ENCODE measurements around the gene HSD3B1. TPM values are rescaled to one million over a fixed set of nuclear protein-coding genes. Genes with fewer than 3 reads are reported as not detected.

The HSD3B1 gene
- total RNA-seq, 1 experiment from 2014 or later: 0.39 TPM

GRCh38 chr1:119466445-119466844 is 40.6 kb upstream of the HSD3B1 start:
- POLR2A ChIA-PET (ENCODE audit: unreplicated experiment): no interaction called here
- no TSS peak for BruUV-seq (replicated peaks)
- CTCF ChIA-PET: no interaction called here

DNA sequence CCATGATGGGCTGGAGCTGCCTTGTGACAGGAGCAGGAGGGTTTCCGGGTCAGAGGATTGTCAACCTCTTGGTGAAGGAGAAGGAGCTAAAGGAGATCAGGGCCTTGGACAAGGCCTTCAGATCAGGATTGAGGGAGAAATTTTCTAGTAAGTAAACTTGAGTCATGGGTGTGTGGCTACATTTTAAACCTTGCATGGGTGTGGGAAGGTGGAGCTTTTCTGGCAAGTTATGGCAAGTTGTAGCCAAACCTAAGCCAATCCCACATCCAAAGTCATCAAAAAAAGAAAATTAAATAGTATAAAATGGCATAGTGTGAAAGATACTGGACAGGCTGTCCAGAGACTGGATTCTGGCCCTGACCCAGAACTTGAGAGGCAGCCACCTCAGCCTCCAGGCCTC is 39.8 kb upstream of the HSD3B1 start:
- H3F3A ChIP-seq (ENCODE audit: insufficient read depth, low read depth): no peaks in the 10 kb centered on the region
- no peaks in the 10 kb centered on the region for H4K20me1 ChIP-seq (ENCODE audit: insufficient read depth)
- no peaks in the 10 kb centered on the region for H3K36me3 ChIP-seq (ENCODE audit: low read depth)
- H3K9me2 ChIP-seq (ENCODE audit: insufficient read depth): no peaks in the 10 kb centered on the region
- H3K4me1 ChIP-seq (replicated peaks; ENCODE audit: insufficient read depth): no peaks in the 10 kb centered on the region
- no peak overlapping the region for H3K4me2 ChIP-seq
- H3K9me3 ChIP-seq (ENCODE audit: insufficient read depth, low read depth): no peaks in the 10 kb centered on the region
- DNase-seq: no peak
- H3K79me2 ChIP-seq (ENCODE audit: low read depth): no peaks in the 10 kb centered on the region
- ChIA-PET CTCF (no interaction called here), POLR2A (ENCODE audit: unreplicated experiment) (no interaction called here)
- TF ChIP-seq EZH2 (IDR thresholded peaks at IDR 0.05; ENCODE audit: low read depth) (no peak), CTCF (conservative IDR thresholded peaks at IDR 0.05) (no peak)
- no peak overlapping the region for H2AFZ ChIP-seq
- H3K4me3 ChIP-seq: no peak overlapping the region
- intact Hi-C loops (cut with micrococcal nuclease; ENCODE audit: unreplicated experiment): no loop called here
- H3K27me3 ChIP-seq (ENCODE audit: insufficient read depth, low read depth): peaks cover 2% of the 10 kb centered on the region; the same call in 1 of the 2 replicates
- BruUV-seq (replicated peaks): no TSS peak
- H3K27ac ChIP-seq: no peak overlapping the region

More at GRCh38 chr1:119466445-119466844, 40.6 kb upstream of the HSD3B1 start:
- H3K79me2 ChIP-seq (ENCODE audit: low read depth): no peaks in the 10 kb centered on the region
- no peak overlapping the region for H3K4me3 ChIP-seq
- intact Hi-C loops (cut with micrococcal nuclease; ENCODE audit: unreplicated experiment): no loop called here
- no peaks in the 10 kb centered on the region for H3K36me3 ChIP-seq (ENCODE audit: low read depth)
- H2AFZ ChIP-seq: no peak overlapping the region
- no peaks in the 10 kb centered on the region; the same call in 1 of the 2 replicates for H3K27me3 ChIP-seq (ENCODE audit: insufficient read depth, low read depth)
- H3K27ac ChIP-seq: no peak overlapping the region
- DNase-seq: no peak
- no peak overlapping the region for H3K4me2 ChIP-seq
- no peaks in the 10 kb centered on the region for H3K9me2 ChIP-seq (ENCODE audit: insufficient read depth)
- no peaks in the 10 kb centered on the region for H3K4me1 ChIP-seq (replicated peaks; ENCODE audit: insufficient read depth)
- no peaks in the 10 kb centered on the region for H3K9me3 ChIP-seq (ENCODE audit: insufficient read depth, low read depth)
- no peaks in the 10 kb centered on the region for H4K20me1 ChIP-seq (ENCODE audit: insufficient read depth)
- TF ChIP-seq CTCF (conservative IDR thresholded peaks at IDR 0.05) (no peak), EZH2 (IDR thresholded peaks at IDR 0.05; ENCODE audit: low read depth) (no peak)
- H3F3A ChIP-seq (ENCODE audit: insufficient read depth, low read depth): no peaks in the 10 kb centered on the region

DNA sequence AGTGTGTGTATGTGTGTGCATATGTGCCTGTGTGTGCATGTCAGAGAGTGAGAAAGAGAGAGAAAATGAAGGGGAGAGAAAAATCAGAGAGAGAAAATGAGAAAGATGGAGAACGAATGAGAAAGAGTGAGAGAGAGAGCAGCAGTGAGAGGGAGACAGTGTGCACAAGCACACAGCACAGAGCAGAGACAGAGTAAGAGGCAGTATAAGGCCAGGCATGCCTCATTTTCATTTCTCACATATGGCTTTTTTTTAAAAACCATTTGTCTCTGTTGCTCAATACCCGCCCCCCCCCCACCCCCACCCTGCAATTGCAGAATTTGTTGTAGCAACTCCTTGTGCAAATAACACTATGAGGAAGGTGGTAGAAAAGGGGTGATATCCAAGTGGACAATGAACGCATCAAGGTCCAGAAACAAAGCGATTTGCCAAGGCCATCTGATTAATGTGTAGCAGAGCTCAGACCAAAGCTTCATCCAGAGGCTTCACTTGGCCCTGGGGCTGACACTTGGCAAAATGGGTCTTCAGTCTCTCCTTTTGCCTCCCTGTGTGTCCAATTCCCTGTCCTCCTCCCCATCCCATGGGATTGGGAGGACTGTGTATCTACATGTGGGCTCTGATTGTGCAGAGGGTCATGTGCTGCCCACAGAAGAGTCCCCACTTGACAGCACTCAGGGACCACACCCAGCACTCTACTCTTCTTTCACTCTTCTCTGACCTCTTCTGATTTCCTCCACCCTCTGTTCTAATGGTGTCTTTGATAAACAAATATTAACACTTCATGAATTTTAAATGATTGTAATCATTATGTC is 38.9 kb upstream of the HSD3B1 start:
- TF ChIP-seq EZH2 (IDR thresholded peaks at IDR 0.05; ENCODE audit: low read depth) (no peak), CTCF (conservative IDR thresholded peaks at IDR 0.05) (no peak)
- H4K20me1 ChIP-seq (ENCODE audit: insufficient read depth): no peaks in the 10 kb centered on the region
- no peak for DNase-seq
- no peaks in the 10 kb centered on the region for H3K9me2 ChIP-seq (ENCODE audit: insufficient read depth)
- H3K27ac ChIP-seq: no peak overlapping the region
- H3K4me1 ChIP-seq (replicated peaks; ENCODE audit: insufficient read depth): no peaks in the 10 kb centered on the region
- BruUV-seq (replicated peaks): no TSS peak
- H2AFZ ChIP-seq: no peak overlapping the region
- H3K36me3 ChIP-seq (ENCODE audit: low read depth): no peaks in the 10 kb centered on the region
- no peak overlapping the region for H3K4me3 ChIP-seq
- ChIA-PET POLR2A (ENCODE audit: unreplicated experiment) (interaction anchor here (0.6 kb wide), 1 partner anchor 1812 kb away, joined by 6 read pairs; no protein-coding TSS in a partner anchor), CTCF (no interaction called here)
- no peak overlapping the region for H3K4me2 ChIP-seq
- intact Hi-C loops (cut with micrococcal nuclease; ENCODE audit: unreplicated experiment): no loop called here
- no peaks in the 10 kb centered on the region for H3K79me2 ChIP-seq (ENCODE audit: low read depth)
- no peaks in the 10 kb centered on the region for H3K9me3 ChIP-seq (ENCODE audit: insufficient read depth, low read depth)
- H3F3A ChIP-seq (ENCODE audit: insufficient read depth, low read depth): no peaks in the 10 kb centered on the region
- peaks cover 4% of the 10 kb centered on the region; the same call in 1 of the 2 replicates for H3K27me3 ChIP-seq (ENCODE audit: insufficient read depth, low read depth)

All from PC-9 (cell line).